IMR-90 (cell line): ENCODE results near the gene SSNA1. TPM values are rescaled to one million over a fixed set of nuclear protein-coding genes. Genes with fewer than 3 reads are reported as not detected.

ENCODE experiments used
- ATAC-seq: fragments of 200-7000 bp; cut with Tn5 transposase; 2 replicates; pipeline ENCODE4 v1.9.1; 2020; ENCODE audit warnings: low read depth, mild to moderate bottlenecking, moderate library complexity
- BruUV-seq: library from RNA; stranded (reverse); fragments of 400-500 nt; replicated peaks from 2 replicates; lab custom pipeline; 2021; lab: Mats Ljungman, UMichigan
- CTCF ChIA-PET: fragments of 300-600 bp; formaldehyde crosslinking; extraction: SDS; loops from one replicate; lab custom pipeline; 2021; ENCODE audit warnings: antibody characterized with exemption; lab: Yijun Ruan, JAX
- POLR2A ChIA-PET: fragments of 300-600 bp; sonication (Branson Sonifier 250); formaldehyde crosslinking; loops from one replicate; lab custom pipeline; 2022; ENCODE audit warnings: antibody characterized with exemption; ENCODE audit not compliant: unreplicated experiment; lab: Charles Lee
- DNase-seq: peaks from one replicate; pipeline ENCODE4 v3.0.0; 2013
- H2AFZ ChIP-seq: replicated peaks from 2 replicates; pipeline ENCODE3; 2013; ENCODE audit warnings: low read length, mild to moderate bottlenecking; ENCODE audit not compliant: poor library complexity
- H2AK5ac ChIP-seq: 2 replicates; pipeline ENCODE4 v1.6.1; 2013; ENCODE audit warnings: low read depth, low read length, inconsistent platforms
- H2AK9ac ChIP-seq: replicated peaks from 2 replicates; pipeline ENCODE3; 2013; ENCODE audit warnings: mild to moderate bottlenecking, low read depth, low read length, moderate library complexity; ENCODE audit not compliant: poor library complexity
- H2BK120ac ChIP-seq: 2 replicates; pipeline ENCODE4 v1.6.1; 2013; ENCODE audit warnings: low read depth, low read length, inconsistent platforms
- H2BK15ac ChIP-seq: 3 replicates; pipeline ENCODE4 v1.6.1; 2013; ENCODE audit warnings: low read depth, low read length, inconsistent platforms
- H2BK20ac ChIP-seq: 2 replicates; pipeline ENCODE4 v1.6.1; 2013; ENCODE audit warnings: low read depth, mild to moderate bottlenecking, inconsistent platforms, low read length, moderate library complexity
- H2BK5ac ChIP-seq: 2 replicates; pipeline ENCODE4 v1.6.1; 2013; ENCODE audit warnings: mild to moderate bottlenecking, low read depth, low read length, inconsistent platforms; ENCODE audit not compliant: poor library complexity, severe bottlenecking
- H3K14ac ChIP-seq: replicated peaks from 2 replicates; pipeline ENCODE4 v1.6.1; 2013; ENCODE audit warnings: low read depth, low read length, inconsistent platforms
- H3K18ac ChIP-seq: 2 replicates; pipeline ENCODE4 v1.6.1; 2013; ENCODE audit warnings: low read depth, low read length, control low read depth
- H3K23ac ChIP-seq: 2 replicates; pipeline ENCODE4 v1.6.1; 2013; ENCODE audit warnings: low read depth, low read length, inconsistent platforms
- H3K27ac ChIP-seq: 2 replicates; pipeline ENCODE4 v1.5.1; 2013; ENCODE audit warnings: mild to moderate bottlenecking, control low read depth, low read length; ENCODE audit not compliant: insufficient read depth
- H3K27me3 ChIP-seq: 2 replicates; pipeline ENCODE4 v1.6.1; 2013; ENCODE audit warnings: low read length; ENCODE audit not compliant: control insufficient read depth, insufficient read depth
- H3K36me3 ChIP-seq: 2 replicates; pipeline ENCODE4 v1.6.1; 2013; ENCODE audit warnings: low read length, mixed read lengths; ENCODE audit not compliant: control insufficient read depth, insufficient read depth
- H3K4ac ChIP-seq: 2 replicates; pipeline ENCODE4 v1.6.1; 2013; ENCODE audit warnings: low read depth, low read length, inconsistent platforms
- H3K4me1 ChIP-seq: 2 replicates; pipeline ENCODE4 v1.6.1; 2013; ENCODE audit warnings: low read length, mixed read lengths; ENCODE audit not compliant: control insufficient read depth, insufficient read depth
- H3K4me2 ChIP-seq: 2 replicates; pipeline ENCODE4 v1.6.1; 2013; ENCODE audit warnings: low read depth, mild to moderate bottlenecking, control low read depth, low read length, moderate library complexity
- H3K4me3 ChIP-seq: 2 replicates; pipeline ENCODE4 v1.5.1; 2013; ENCODE audit warnings: low read depth, mild to moderate bottlenecking, control low read depth, low read length, moderate library complexity; ENCODE audit not compliant: insufficient read depth
- H3K56ac ChIP-seq: 2 replicates; pipeline ENCODE4 v1.6.1; 2013; ENCODE audit warnings: low read length, inconsistent platforms; ENCODE audit not compliant: insufficient read depth; ENCODE audit errors: extremely low read depth
- H3K79me1 ChIP-seq, 2 experiments: 2 replicates each; pipeline ENCODE4 v1.6.1; 2013; ENCODE audit warnings: low read length in 2 of 2, inconsistent platforms in 1 of 2, low read depth in 1 of 2
- H3K9ac ChIP-seq: 2 replicates; pipeline ENCODE4 v1.6.1; 2013; ENCODE audit warnings: low read depth, low read length, control low read depth
- H3K9me1 ChIP-seq: 2 replicates; pipeline ENCODE4 v1.6.1; 2013; ENCODE audit warnings: low read length, inconsistent platforms; ENCODE audit not compliant: insufficient read depth
- H3K9me3 ChIP-seq: 2 replicates; pipeline ENCODE4 v1.6.1; 2013; ENCODE audit warnings: low read length; ENCODE audit not compliant: control insufficient read depth, insufficient read depth
- H4K20me1 ChIP-seq: 2 replicates; pipeline ENCODE4 v1.6.1; 2013; ENCODE audit warnings: low read length, inconsistent platforms; ENCODE audit not compliant: insufficient read depth
- H4K5ac ChIP-seq: 2 replicates; pipeline ENCODE4 v1.6.1; 2013; ENCODE audit warnings: mild to moderate bottlenecking, low read depth, low read length, control low read depth
- H4K8ac ChIP-seq, 2 experiments: 2 replicates each; pipeline ENCODE4 v1.6.1; 2013; ENCODE audit warnings: low read depth in 2 of 2, low read length in 2 of 2, control low read depth in 1 of 2, inconsistent platforms in 1 of 2
- H4K91ac ChIP-seq: 2 replicates; pipeline ENCODE4 v1.6.1; 2013; ENCODE audit warnings: low read depth, low read length, inconsistent platforms; ENCODE audit not compliant: insufficient read depth
- BHLHE40 ChIP-seq: fragments of 150-350 bp; IDR thresholded peaks from 2 replicates; pipeline ENCODE4 v1.6.1; 2016; ENCODE audit warnings: mild to moderate bottlenecking, low read depth, low read length
- CEBPB ChIP-seq: IDR thresholded peaks from 2 replicates; pipeline ENCODE4 v1.6.1; 2012; ENCODE audit warnings: low read depth, low read length, improper control_type of control experiment
- CHD1 ChIP-seq: IDR thresholded peaks from 2 replicates; pipeline ENCODE4 v1.6.1; 2012; ENCODE audit warnings: low read depth, low read length, improper control_type of control experiment
- FOS ChIP-seq: fragments of 150-350 bp; IDR thresholded peaks from 2 replicates; pipeline ENCODE4 v1.6.1; 2016; ENCODE audit warnings: low read depth, low read length
- MAFK ChIP-seq: IDR thresholded peaks from 2 replicates; pipeline ENCODE4 v1.6.1; 2012; ENCODE audit warnings: low read depth, low read length, improper control_type of control experiment
- MAZ ChIP-seq: IDR thresholded peaks from 2 replicates; pipeline ENCODE4 v1.6.1; 2012; ENCODE audit warnings: low read depth, mild to moderate bottlenecking, low read length, improper control_type of control experiment, moderate library complexity, borderline replicate concordance
- MXI1 ChIP-seq: IDR thresholded peaks from 2 replicates; pipeline ENCODE4 v1.6.1; 2012; ENCODE audit warnings: low read depth, mild to moderate bottlenecking, low read length, moderate library complexity, borderline replicate concordance
- NFE2L2 ChIP-seq: fragments of 150-350 bp; IDR thresholded peaks from 2 replicates; pipeline ENCODE4 v1.6.1; 2016; ENCODE audit warnings: low read depth, mild to moderate bottlenecking, low read length
- POLR2A ChIP-seq: IDR thresholded peaks from 2 replicates; pipeline ENCODE4 v1.6.1; 2012; ENCODE audit warnings: mild to moderate bottlenecking, low read depth, low read length
- RAD21 ChIP-seq: IDR thresholded peaks from 2 replicates; pipeline ENCODE4 v1.6.1; 2012; ENCODE audit warnings: low read length, improper control_type of control experiment
- RCOR1 ChIP-seq: IDR thresholded peaks from 2 replicates; pipeline ENCODE4 v1.6.1; 2012; ENCODE audit warnings: mild to moderate bottlenecking, low read length, improper control_type of control experiment; ENCODE audit not compliant: insufficient replicate concordance
- RFX5 ChIP-seq: IDR thresholded peaks from 2 replicates; pipeline ENCODE4 v1.8.0; 2012; ENCODE audit warnings: low read depth, mild to moderate bottlenecking, low read length, moderate library complexity
- SMC3 ChIP-seq: fragments of 150-350 bp; IDR thresholded peaks from 2 replicates; pipeline ENCODE4 v1.6.1; 2016; ENCODE audit warnings: low read depth, mild to moderate bottlenecking, antibody characterized with exemption, low read length, moderate library complexity
- WGBS, 2 experiments: methylation state at CpG; one replicate each; pipeline versions ENCODE4 v1.1.5 to v1.1.7; 2013; ENCODE audit warnings: missing lambda C conversion rate in 2 of 2; ENCODE audit not compliant: insufficient read length in 1 of 2; ENCODE audit errors: extremely low coverage in 2 of 2; 5-methylcytosine and 5-hydroxymethylcytosine counted together
- dilution Hi-C: fragments of 300-500 bp; cut with HindIII; formaldehyde crosslinking; loops from one replicate; pipeline ENCODE4 v1.14.3; 2018; ENCODE audit warnings: low sequenced_read_pairs; ENCODE audit not compliant: unreplicated experiment
- in situ Hi-C: fragments of 300-500 bp; cut with MboI; formaldehyde crosslinking; loops from 3 replicates; pipeline ENCODE4 v1.14.3; 2019; ENCODE audit warnings: low sequenced_read_pairs, inconsistent platforms, mixed read lengths
- intact Hi-C: fragments of 100-400 bp; cut with micrococcal nuclease; formaldehyde crosslinking; loops from 2 replicates; pipeline ENCODE4 v1.10.0; 2022
- polyA plus RNA-seq, 3 experiments: library from polyadenylated mRNA; depleted of rRNA; stranded (reverse); fragments of >200 nt; gene quantifications; 2 replicates each; pipeline ENCODE4 v1.2.3, GENCODE V29; 2012; ENCODE audit warnings: low replicate concordance in 1 of 3
- total RNA-seq: library from RNA; depleted of rRNA; stranded (reverse); fragments of >200 nt; gene quantifications from 2 replicates; pipeline ENCODE4 v1.2.3, GENCODE V29; 2012
- TF ChIP-seq, protein P1 (sequence below): conservative IDR thresholded peaks from 2 replicates; pipeline ENCODE4 v1.5.1; 2012; ENCODE audit warnings: mild to moderate bottlenecking, low read depth, low read length, improper control_type of control experiment
- TF ChIP-seq, protein P2 (sequence below): fragments of 150-350 bp; IDR thresholded peaks from 2 replicates; pipeline ENCODE4 v1.6.1; 2016; ENCODE audit warnings: low read depth, mild to moderate bottlenecking, low read length, moderate library complexity, borderline replicate concordance

Gene SSNA1
- total and polyA plus RNA-seq, 2 of the 4 experiments (the other 2 are of a cell fraction), result 55.7 to 86.7 TPM

DNA sequence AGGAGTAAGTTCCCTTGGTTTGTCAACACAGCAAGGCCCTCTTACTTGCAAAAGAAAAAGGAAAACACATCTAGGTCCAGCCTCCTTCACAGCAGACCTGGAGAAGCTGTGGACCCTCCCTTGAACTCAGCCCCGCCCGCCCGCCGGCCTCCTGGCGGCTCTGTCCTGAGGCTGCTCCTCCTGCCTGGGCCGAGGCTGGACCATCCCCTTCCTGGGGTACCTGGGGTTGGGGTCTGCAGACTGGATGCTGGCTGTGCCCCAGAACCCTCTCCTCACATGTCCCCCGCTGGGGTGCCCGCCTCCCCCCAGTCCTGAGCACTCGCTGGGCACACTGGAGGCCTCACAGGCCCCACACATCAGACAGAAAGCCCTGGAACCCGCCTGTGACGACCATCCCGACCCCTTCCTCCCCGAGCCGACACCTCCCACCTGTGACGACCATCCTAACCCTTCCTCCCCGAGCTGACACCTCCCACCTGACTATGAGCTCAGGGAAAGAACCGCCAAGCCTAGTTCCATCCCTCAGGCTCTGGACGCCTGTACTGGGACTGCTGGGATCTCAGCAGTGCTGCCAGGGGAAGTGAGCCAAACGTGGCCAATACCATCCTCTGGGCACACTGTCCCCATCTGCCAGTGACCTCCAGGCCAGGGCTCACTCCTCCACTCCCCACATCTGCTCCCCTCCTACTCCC is 9.4 kb upstream of the SSNA1 start (continued):
- no peak for TF ChIP-seq RFX5
- TF ChIP-seq POLR2A, result no peak
- TF ChIP-seq MAFK, result no peak
- no peak for TF ChIP-seq BHLHE40
- no peak for TF ChIP-seq SMC3
- TF ChIP-seq NFE2L2, result no peak
- TF ChIP-seq MAZ, result no peak

DNA sequence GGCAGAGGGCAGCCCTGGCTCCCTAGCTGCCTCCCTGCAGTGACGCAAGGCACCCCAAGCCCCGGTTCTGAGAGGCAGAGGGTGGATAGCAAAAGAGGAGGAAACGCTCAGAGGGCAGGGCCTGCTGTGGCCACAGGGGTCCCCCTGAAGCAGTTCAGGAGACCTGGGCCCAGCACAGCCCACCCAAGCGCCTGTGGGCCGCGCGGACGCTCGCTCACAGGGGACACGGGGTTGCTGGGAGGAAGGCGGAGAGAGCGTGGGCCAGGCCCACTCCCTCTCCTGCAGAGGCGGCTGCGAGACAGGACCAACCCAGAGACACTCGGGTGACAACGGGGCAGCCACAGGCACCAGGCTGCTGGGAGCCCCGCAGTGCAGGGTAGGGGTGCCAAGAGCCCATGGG is 8.7 kb upstream of the SSNA1 start:
- Histone ChIP-seq H3K18ac (no peak overlapping the region), H3K4me3 (no peak overlapping the region), H2AK5ac (no peak overlapping the region), H3K4ac (no peak overlapping the region), H2BK120ac (no peak overlapping the region), H4K8ac (no peak overlapping the region), H3K36me3 (peaks cover 64% of the 10 kb centered on the region), H4K5ac (no peak overlapping the region), H3K56ac (no peak overlapping the region), H3K9ac (no peak overlapping the region), H3K14ac (no peak overlapping the region), H2BK20ac (no peak overlapping the region), H3K27ac (no peak overlapping the region), H4K91ac (no peak overlapping the region), H2BK15ac (no peak overlapping the region), H2AFZ (no peak overlapping the region), H3K9me1 (0 out of 2 replicates have a peak, but pooled peaks cover 2% of the 10 kb centered on the region), H3K23ac (no peak overlapping the region), H2BK5ac (no peak overlapping the region), H3K27me3 (no peaks in the 10 kb centered on the region), H3K9me3 (no peaks in the 10 kb centered on the region), H2AK9ac (no peak overlapping the region), H3K79me1 (no peaks in the 10 kb centered on the region; a peak in 1 of 4 replicates), H4K20me1 (no peaks in the 10 kb centered on the region; the same call in 1 of the 2 replicates), H3K4me2 (no peak overlapping the region), H3K4me1 (no peaks in the 10 kb centered on the region; the same call in 1 of the 2 replicates)
- ATAC-seq (no peak), DNase-seq (no peak)
- ChIA-PET CTCF (no interaction called here), POLR2A (no interaction called here)
- in situ Hi-C loops (no loop called here), intact Hi-C loops (no loop called here), dilution Hi-C loops (no loop called here)
- WGBS, 2 experiments, result 95% methylated on average over 12 of the region's 17 CpGs; no CpG with 5 or more reads in 1 of the 2 experiments
- BruUV-seq, result no TSS peak
- TF ChIP-seq RAD21, result no peak
- no peak for TF ChIP-seq MXI1
- TF ChIP-seq, protein P1, sequence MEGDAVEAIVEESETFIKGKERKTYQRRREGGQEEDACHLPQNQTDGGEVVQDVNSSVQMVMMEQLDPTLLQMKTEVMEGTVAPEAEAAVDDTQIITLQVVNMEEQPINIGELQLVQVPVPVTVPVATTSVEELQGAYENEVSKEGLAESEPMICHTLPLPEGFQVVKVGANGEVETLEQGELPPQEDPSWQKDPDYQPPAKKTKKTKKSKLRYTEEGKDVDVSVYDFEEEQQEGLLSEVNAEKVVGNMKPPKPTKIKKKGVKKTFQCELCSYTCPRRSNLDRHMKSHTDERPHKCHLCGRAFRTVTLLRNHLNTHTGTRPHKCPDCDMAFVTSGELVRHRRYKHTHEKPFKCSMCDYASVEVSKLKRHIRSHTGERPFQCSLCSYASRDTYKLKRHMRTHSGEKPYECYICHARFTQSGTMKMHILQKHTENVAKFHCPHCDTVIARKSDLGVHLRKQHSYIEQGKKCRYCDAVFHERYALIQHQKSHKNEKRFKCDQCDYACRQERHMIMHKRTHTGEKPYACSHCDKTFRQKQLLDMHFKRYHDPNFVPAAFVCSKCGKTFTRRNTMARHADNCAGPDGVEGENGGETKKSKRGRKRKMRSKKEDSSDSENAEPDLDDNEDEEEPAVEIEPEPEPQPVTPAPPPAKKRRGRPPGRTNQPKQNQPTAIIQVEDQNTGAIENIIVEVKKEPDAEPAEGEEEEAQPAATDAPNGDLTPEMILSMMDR, result no peak
- TF ChIP-seq, protein P2, sequence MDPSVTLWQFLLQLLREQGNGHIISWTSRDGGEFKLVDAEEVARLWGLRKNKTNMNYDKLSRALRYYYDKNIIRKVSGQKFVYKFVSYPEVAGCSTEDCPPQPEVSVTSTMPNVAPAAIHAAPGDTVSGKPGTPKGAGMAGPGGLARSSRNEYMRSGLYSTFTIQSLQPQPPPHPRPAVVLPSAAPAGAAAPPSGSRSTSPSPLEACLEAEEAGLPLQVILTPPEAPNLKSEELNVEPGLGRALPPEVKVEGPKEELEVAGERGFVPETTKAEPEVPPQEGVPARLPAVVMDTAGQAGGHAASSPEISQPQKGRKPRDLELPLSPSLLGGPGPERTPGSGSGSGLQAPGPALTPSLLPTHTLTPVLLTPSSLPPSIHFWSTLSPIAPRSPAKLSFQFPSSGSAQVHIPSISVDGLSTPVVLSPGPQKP, result no peak
- TF ChIP-seq CEBPB, result no peak
- no peak for TF ChIP-seq FOS
- TF ChIP-seq SMC3, result no peak
- no peak for TF ChIP-seq CHD1
- TF ChIP-seq NFE2L2, result no peak
- no peak for TF ChIP-seq RCOR1
- no peak for TF ChIP-seq BHLHE40
- no peak for TF ChIP-seq POLR2A
- no peak for TF ChIP-seq MAZ
